Measurements from ENCODE around the gene REG1B.

- TF ChIP-seq CTCF (IDR thresholded peaks at IDR 0.05) = no peak
- TF ChIP-seq POLR2A (IDR thresholded peaks at IDR 0.05) = no peak
- TF ChIP-seq POLR2AphosphoS5 (IDR thresholded peaks at IDR 0.05) = no peak
Observed at GRCh38 chr2:79039944-79040343, 47.8 kb downstream of the REG1B start.
